H4 (cell line): ENCODE data around the gene IRX4. TPM values are rescaled to one million over a fixed set of nuclear protein-coding genes. Genes with fewer than 3 reads are reported as not detected.

ENCODE experiments used
- DNase-seq: peaks from one replicate; pipeline ENCODE4 v3.0.0-alpha.2; 2015; ENCODE audit warnings: low spot score
- total RNA-seq: library from RNA; depleted of rRNA; stranded (reverse); fragments of >200 nt; shearing (Covaris generic); gene quantifications from 2 replicates; pipeline ENCODE4 v1.2.3, GENCODE V29; 2014; rRNA removed

The IRX4 gene
- total RNA-seq, 1 experiment from 2014 or later: not detected

DNA sequence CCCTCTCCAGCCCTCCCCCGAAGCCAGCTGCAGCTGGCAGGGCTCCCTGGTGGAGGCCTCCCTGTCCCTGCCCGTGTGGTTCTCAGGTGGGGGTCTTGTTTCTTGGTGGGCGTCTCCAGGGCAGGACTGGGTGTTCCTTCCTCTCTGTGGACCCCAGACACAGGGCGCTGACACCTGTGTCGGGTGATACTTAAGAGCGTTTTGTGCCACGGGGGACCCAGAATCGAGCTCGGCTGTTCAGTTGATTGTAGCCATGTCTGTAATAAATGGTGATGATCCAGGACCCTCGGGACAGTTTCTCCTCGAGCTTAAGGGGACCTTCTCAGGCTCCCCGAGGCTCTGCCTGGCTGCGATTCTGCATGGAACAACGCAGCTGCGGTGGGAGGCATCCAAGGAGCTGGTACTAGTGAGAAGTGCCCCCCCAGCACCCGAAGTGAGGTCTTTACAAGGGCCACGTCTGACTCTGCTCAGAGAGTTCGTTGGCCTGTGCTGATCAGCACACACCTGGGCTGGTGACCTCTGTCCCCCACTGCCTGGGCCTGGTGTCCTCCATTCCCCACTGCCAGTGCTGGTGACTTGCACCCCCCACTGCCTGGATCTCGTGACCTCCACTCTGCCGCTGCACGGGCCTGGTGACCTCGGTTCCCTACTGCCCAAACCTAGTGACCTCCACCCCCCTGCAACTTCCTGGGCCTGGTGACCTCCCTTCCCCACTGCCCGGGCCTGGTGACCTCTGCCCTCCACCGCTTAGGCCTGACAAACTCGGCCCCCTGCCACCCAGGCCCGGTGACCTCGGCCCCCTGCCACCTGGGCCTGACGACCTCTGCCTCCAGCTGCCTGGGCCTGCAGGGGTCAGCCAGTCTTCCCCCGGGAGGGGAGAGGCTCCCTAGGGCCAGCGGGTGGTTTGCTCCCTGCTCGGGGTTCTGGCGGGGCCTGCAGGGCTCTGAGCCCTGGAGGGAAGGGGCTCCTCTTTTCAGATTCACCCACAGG, 45.5 kb downstream of the IRX4 start:
- no peak for DNase-seq

- no peak for DNase-seq
Measured at GRCh38 chr5:1836176-1836890, 46.4 kb downstream of the IRX4 start.

GRCh38 chr5:1835431-1835830, 47.3 kb downstream of the IRX4 start:
- no peak for DNase-seq

GRCh38 chr5:1834721-1835429, 47.9 kb downstream of the IRX4 start:
- no peak for DNase-seq

- no peak for DNase-seq
Measured at GRCh38 chr5:1834022-1834551, 48.6 kb downstream of the IRX4 start.

GRCh38 chr5:1833264-1834021, 49.3 kb downstream of the IRX4 start:
- no peak for DNase-seq

DNA sequence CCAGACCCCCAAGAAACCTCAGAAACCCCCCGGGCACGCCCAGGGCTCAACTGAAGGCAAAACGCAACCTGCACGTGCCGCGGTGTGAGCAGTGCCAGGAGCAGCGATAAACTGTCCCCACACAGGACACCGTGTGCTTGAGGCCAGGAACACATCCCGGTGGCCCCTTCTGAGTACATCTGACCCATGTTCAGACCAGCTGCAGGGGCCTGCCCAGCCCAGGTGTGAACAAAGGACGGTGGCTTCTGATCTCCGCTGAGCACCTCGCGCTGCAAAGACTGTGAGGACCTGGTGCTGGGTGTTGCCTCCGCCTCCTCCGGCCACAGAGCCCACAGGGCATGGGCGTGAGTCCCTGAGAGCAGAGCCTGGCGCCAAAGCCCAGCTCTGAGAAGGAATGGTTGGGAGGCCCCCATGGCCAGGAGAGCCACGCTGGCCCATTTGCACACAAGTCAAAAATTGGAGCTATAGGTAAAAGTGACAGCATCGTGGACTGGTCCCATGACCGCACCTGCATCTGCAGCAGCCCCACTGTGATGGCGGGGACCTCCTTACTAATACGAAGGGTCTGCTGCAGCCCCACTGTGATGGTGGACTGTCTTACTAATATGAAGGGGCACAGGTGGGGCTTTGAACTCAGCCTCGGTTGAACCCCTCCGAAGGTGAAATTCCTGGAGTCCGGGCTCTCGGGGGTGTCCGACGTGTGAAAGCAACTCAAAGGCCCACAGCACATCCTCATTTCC, 50.0 kb downstream of the IRX4 start:
- DNase-seq: no peak

GRCh38 chr5:1831677-1832313, 50.9 kb downstream of the IRX4 start:
- no peak for DNase-seq

- no peak for DNase-seq
Measured at GRCh38 chr5:1831257-1831656, 51.5 kb downstream of the IRX4 start.

GRCh38 chr5:1830571-1831228, 52.0 kb downstream of the IRX4 start:
- no peak for DNase-seq

DNA sequence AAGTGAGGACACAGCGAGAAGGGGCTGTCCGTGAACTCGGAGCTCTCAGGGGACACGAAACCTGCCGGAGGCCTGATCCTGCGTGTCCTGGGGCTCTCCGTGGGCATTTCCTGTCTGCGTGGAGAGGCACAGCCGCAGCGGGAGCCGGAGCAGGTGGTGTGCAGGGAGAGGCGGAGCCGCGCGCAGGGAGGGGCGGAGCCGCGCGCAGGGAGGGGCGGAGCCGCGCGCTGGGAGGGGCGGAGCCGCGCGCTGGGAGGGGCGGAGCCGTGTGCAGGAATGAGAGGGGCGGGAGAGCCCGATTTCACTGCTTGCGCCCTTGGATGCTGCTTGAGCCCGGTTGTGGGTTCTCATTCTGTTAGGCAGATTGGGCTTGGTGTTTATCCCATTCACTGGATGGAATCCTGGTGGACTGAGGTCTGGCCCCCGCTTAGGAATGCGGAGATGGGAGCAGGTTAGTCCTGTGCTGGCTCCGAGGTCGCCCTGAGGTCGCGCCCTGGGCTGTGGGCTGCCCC, 54.8 kb downstream of the IRX4 start:
- DNase-seq: no peak

Other genes starting within 250 kb of the IRX4 start
- 95.5 and 109 TPM in 2 replicates for gene MRPL36, start 83.1 kb downstream of the IRX4 start, total RNA-seq
- gene NDUFS6, start 81.5 kb downstream of the IRX4 start, total RNA-seq: 85.8 and 88.0 TPM in 2 replicates